ENCODE measurements around the gene ZNF22.
A peak's percentile ranks its signal among the peaks of the same experiment; 100 is the strongest.

Gene ZNF22

DNA sequence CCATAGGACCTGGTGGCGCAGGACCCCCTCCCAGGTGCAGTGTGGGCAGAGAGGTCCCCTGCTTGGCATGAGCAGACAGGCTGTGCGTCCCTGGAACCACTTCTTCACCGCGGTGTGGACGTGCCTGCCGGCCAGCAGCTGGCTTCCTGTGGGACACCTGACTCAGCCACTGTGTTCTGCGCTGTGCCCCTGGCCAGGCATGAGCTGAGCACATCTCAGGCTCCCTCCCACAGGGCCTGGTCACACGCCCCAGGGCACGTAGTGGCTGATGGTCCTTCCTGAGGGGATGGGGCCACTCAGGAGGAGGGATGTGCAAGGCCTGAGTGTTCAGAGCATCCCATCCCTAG lies 18.6 kb upstream of the ZNF22 start:
- no peak overlapping the region for H3K9ac ChIP-seq
- H3K4me2 ChIP-seq (ENCODE audit: low read length), result no peak overlapping the region
- peaks cover 7% of the 10 kb centered on the region for H3K4me1 ChIP-seq
- no peaks in the 10 kb centered on the region for H3K9me3 ChIP-seq (ENCODE audit: control insufficient read depth, low read length)
- no peaks in the 10 kb centered on the region for H3K36me3 ChIP-seq (ENCODE audit: control insufficient read depth, insufficient read depth, low read length)
- peaks cover 5% of the 10 kb centered on the region for H3K79me2 ChIP-seq
- H3K27me3 ChIP-seq (ENCODE audit: control insufficient read depth, insufficient read depth, low read length), result no peaks in the 10 kb centered on the region
- TF ChIP-seq CTCF (IDR thresholded peaks at IDR 0.05), result no peak
- no peak overlapping the region for H3K4me3 ChIP-seq (ENCODE audit: low read depth, low read length)
- no peak overlapping the region for H2AFZ ChIP-seq
- H3K27ac ChIP-seq, result no peak overlapping the region

GRCh38 chr10:44982496-44982895 lies 18.2 kb upstream of the ZNF22 start:
- no peaks in the 10 kb centered on the region for H3K36me3 ChIP-seq (ENCODE audit: control insufficient read depth, insufficient read depth, low read length)
- H3K79me2 ChIP-seq, result peaks cover 5% of the 10 kb centered on the region
- no peaks in the 10 kb centered on the region for H3K9me3 ChIP-seq (ENCODE audit: control insufficient read depth, low read length)
- no peak overlapping the region for H3K27ac ChIP-seq
- TF ChIP-seq CTCF (IDR thresholded peaks at IDR 0.05), result no peak
- H2AFZ ChIP-seq, result no peak overlapping the region
- no peak overlapping the region for H3K4me3 ChIP-seq (ENCODE audit: low read depth, low read length)
- H3K4me1 ChIP-seq, result peaks cover 7% of the 10 kb centered on the region
- H3K9ac ChIP-seq, result no peak overlapping the region
- no peak overlapping the region for H3K4me2 ChIP-seq (ENCODE audit: low read length)
- no peaks in the 10 kb centered on the region for H3K27me3 ChIP-seq (ENCODE audit: control insufficient read depth, insufficient read depth, low read length)

DNA sequence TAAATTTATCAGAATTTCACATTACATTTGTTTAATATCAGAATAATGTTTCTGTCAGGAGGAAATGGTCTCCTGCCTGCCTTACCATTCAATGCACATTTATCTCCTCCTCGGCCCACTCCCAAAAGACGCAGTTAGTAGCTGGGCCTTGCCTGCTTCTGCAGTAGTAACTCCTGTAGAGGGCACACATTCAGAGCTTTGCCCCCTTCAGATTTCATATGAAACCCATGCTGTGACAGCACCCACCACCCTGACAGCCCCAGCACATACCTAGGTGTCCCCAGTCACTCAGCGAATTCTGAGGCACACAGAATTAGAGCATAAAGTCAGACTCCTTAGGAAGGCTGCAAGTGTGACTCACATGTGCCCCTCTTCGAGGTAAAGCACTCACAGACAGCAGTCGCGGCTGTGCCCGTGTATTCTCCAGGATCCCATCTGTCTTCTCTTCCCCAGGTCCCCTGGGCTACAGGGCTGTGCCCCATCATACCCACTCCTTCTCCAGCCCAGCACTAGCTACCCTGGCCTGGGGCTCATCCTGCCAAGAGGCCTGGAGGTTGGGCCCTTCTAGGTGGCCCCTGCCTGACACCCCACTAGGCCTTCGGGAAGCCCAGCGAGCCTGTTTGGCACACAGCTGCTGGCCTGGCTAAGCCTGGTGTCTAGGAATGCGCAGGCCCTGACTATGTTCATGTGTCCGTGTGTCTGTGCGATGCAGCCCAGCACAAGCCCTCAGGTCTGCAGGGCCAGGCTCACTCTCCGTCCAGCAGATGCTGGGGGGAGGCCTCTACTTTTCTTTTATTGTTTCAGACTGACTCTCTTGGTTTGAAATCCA lies 17.4 kb upstream of the ZNF22 start:
- no peak for TF ChIP-seq CTCF (IDR thresholded peaks at IDR 0.05)
- Histone ChIP-seq H3K4me1 (peaks cover 6% of the 10 kb centered on the region), H3K9ac (no peak overlapping the region), H3K27ac (no peak overlapping the region), H3K4me2 (ENCODE audit: low read length) (no peak overlapping the region), H3K27me3 (ENCODE audit: control insufficient read depth, insufficient read depth, low read length) (no peaks in the 10 kb centered on the region), H3K4me3 (ENCODE audit: low read depth, low read length) (no peak overlapping the region), H3K79me2 (peaks cover 4% of the 10 kb centered on the region), H2AFZ (no peak overlapping the region), H3K36me3 (ENCODE audit: control insufficient read depth, insufficient read depth, low read length) (no peaks in the 10 kb centered on the region), H3K9me3 (ENCODE audit: control insufficient read depth, low read length) (no peaks in the 10 kb centered on the region)

- H3K79me2 ChIP-seq, result no peaks in the 10 kb centered on the region
- no peak overlapping the region for H3K4me3 ChIP-seq (ENCODE audit: low read depth, low read length)
- H3K9me3 ChIP-seq (ENCODE audit: control insufficient read depth, low read length), result no peaks in the 10 kb centered on the region
- no peak overlapping the region for H3K9ac ChIP-seq
- H3K4me1 ChIP-seq, result peaks cover 1% of the 10 kb centered on the region
- TF ChIP-seq CTCF (IDR thresholded peaks at IDR 0.05), result no peak
- no peaks in the 10 kb centered on the region for H3K27me3 ChIP-seq (ENCODE audit: control insufficient read depth, insufficient read depth, low read length)
- no peak overlapping the region for H2AFZ ChIP-seq
- H3K4me2 ChIP-seq (ENCODE audit: low read length), result no peak overlapping the region
- H3K36me3 ChIP-seq (ENCODE audit: control insufficient read depth, insufficient read depth, low read length), result no peaks in the 10 kb centered on the region
- H3K27ac ChIP-seq, result no peak overlapping the region
Observed at GRCh38 chr10:44983895-44984278, 16.8 kb upstream of the ZNF22 start.

- no peaks in the 10 kb centered on the region for H3K27me3 ChIP-seq (ENCODE audit: control insufficient read depth, insufficient read depth, low read length)
- H3K4me2 ChIP-seq (ENCODE audit: low read length), result no peak overlapping the region
- peak overlapping the region; percentile 8 for H3K27ac ChIP-seq
- H2AFZ ChIP-seq, result no peak overlapping the region
- no peaks in the 10 kb centered on the region for H3K4me1 ChIP-seq
- H3K36me3 ChIP-seq (ENCODE audit: control insufficient read depth, insufficient read depth, low read length), result no peaks in the 10 kb centered on the region
- H3K9me3 ChIP-seq (ENCODE audit: control insufficient read depth, low read length), result no peaks in the 10 kb centered on the region
- H3K9ac ChIP-seq, result no peak overlapping the region
- H3K79me2 ChIP-seq, result no peaks in the 10 kb centered on the region
- TF ChIP-seq CTCF (IDR thresholded peaks at IDR 0.05), result no peak
- H3K4me3 ChIP-seq (ENCODE audit: low read depth, low read length), result no peak overlapping the region
Observed at GRCh38 chr10:44984671-44985101, 16.0 kb upstream of the ZNF22 start.
